ENCODE data around the gene NAV2. TPM values are rescaled to one million over a fixed set of nuclear protein-coding genes. Genes with fewer than 3 reads are reported as not detected.

Gene NAV2
- polyA plus RNA-seq, 1 donor from 2014 or later = 3.0 TPM

DNA sequence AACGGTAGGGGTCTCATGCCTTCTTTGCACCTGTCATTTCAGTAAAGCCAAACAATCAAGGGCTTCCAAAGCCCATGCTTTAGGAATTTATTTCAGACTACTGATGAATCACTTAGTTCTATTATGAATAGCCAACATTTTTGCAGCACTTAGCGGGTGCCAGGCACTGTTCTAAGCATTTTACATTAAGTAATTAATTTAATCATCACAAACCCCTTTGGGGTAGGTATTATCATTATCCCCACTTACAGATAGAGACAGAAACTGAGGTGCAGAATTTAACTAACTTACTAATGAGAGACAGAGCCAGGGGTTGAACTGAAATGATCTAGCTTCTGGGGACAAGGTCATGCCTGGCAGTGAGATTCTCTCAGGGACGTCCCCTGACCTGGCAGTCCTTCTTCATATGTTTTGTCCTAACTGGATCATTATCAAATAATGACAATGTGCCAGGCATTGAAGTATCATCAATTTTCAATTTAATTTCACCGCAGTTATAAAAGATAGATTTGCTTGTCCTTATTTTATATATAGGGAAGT is 31.7 kb upstream of the NAV2 start:
- Histone ChIP-seq H2AFZ (ENCODE audit: low read depth, low read length) (no peak overlapping the region), H3K4me2 (ENCODE audit: low read length) (no peak overlapping the region), H3K27me3 (ENCODE audit: insufficient read depth, low read depth, low read length) (no peaks in the 10 kb centered on the region), H3K9ac (ENCODE audit: low read length) (no peak overlapping the region), H4K20me1 (ENCODE audit: insufficient read depth) (no peaks in the 10 kb centered on the region), H3K9me3 (ENCODE audit: low read length) (no peaks in the 10 kb centered on the region), H3K79me2 (replicated peaks; ENCODE audit: insufficient read depth, low read length) (no peaks in the 10 kb centered on the region), H3K27ac (ENCODE audit: low read length) (no peak overlapping the region), H3K4me3 (ENCODE audit: low read length) (no peak overlapping the region), H3K36me3 (ENCODE audit: insufficient read depth, low read length) (no peaks in the 10 kb centered on the region), H3K9me2 (ENCODE audit: insufficient read depth, low read length) (no peaks in the 10 kb centered on the region), H3F3A (ENCODE audit: insufficient read depth, low read length, poor library complexity, severe bottlenecking) (no peaks in the 10 kb centered on the region)
- TF ChIP-seq, protein P1, sequence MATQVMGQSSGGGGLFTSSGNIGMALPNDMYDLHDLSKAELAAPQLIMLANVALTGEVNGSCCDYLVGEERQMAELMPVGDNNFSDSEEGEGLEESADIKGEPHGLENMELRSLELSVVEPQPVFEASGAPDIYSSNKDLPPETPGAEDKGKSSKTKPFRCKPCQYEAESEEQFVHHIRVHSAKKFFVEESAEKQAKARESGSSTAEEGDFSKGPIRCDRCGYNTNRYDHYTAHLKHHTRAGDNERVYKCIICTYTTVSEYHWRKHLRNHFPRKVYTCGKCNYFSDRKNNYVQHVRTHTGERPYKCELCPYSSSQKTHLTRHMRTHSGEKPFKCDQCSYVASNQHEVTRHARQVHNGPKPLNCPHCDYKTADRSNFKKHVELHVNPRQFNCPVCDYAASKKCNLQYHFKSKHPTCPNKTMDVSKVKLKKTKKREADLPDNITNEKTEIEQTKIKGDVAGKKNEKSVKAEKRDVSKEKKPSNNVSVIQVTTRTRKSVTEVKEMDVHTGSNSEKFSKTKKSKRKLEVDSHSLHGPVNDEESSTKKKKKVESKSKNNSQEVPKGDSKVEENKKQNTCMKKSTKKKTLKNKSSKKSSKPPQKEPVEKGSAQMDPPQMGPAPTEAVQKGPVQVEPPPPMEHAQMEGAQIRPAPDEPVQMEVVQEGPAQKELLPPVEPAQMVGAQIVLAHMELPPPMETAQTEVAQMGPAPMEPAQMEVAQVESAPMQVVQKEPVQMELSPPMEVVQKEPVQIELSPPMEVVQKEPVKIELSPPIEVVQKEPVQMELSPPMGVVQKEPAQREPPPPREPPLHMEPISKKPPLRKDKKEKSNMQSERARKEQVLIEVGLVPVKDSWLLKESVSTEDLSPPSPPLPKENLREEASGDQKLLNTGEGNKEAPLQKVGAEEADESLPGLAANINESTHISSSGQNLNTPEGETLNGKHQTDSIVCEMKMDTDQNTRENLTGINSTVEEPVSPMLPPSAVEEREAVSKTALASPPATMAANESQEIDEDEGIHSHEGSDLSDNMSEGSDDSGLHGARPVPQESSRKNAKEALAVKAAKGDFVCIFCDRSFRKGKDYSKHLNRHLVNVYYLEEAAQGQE (IDR thresholded peaks at IDR 0.05; ENCODE audit: borderline replicate concordance) = no peak
- no peak for TF ChIP-seq SMC3 (conservative IDR thresholded peaks at IDR 0.05; ENCODE audit: poor library complexity)
- TF ChIP-seq, protein P2, sequence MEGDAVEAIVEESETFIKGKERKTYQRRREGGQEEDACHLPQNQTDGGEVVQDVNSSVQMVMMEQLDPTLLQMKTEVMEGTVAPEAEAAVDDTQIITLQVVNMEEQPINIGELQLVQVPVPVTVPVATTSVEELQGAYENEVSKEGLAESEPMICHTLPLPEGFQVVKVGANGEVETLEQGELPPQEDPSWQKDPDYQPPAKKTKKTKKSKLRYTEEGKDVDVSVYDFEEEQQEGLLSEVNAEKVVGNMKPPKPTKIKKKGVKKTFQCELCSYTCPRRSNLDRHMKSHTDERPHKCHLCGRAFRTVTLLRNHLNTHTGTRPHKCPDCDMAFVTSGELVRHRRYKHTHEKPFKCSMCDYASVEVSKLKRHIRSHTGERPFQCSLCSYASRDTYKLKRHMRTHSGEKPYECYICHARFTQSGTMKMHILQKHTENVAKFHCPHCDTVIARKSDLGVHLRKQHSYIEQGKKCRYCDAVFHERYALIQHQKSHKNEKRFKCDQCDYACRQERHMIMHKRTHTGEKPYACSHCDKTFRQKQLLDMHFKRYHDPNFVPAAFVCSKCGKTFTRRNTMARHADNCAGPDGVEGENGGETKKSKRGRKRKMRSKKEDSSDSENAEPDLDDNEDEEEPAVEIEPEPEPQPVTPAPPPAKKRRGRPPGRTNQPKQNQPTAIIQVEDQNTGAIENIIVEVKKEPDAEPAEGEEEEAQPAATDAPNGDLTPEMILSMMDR (IDR thresholded peaks at IDR 0.05; ENCODE audit: poor library complexity, severe bottlenecking) = no peak
- TF ChIP-seq EP300 (conservative IDR thresholded peaks at IDR 0.05; ENCODE audit: poor library complexity, severe bottlenecking) = no peak
- no peak for TF ChIP-seq POLR2AphosphoS5 (IDR thresholded peaks at IDR 0.05)
- no peak for TF ChIP-seq RAD21 (conservative IDR thresholded peaks at IDR 0.05)

DNA sequence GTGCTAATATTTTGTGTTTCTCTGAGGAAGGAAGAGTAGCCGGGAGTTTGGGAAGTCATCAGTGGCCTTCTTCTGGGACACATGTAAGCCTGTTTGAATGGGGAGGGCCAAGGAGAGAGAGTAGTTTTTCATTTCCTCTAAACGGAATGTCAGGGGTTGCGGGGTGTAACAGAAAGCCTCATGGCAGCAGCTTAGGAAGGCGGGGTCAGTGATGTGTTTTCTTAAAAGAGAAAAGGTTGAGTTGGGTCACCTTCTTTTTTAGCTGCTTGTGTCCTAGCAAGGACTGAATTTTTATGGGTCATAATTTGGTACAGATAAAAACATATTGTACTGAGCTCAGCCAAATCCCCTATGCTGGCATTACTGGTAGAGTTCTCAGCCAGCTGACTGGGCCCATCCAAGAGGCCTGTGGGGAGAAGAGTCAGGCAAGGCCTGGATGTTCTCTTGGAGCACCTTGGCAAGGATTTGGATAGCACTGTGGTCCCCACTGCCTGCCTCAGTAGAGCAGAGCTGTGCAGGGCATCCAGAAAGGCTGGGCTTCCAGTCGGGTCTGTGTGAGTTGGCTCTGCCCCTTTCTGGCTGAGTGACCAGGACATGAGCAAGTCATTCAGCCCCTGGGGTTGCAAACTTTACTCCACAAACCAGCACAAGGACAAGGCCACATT is 29.4 kb upstream of the NAV2 start:
- Histone ChIP-seq H3K9me2 (ENCODE audit: insufficient read depth, low read length) (no peaks in the 10 kb centered on the region), H3K36me3 (ENCODE audit: insufficient read depth, low read length) (no peaks in the 10 kb centered on the region), H4K20me1 (ENCODE audit: insufficient read depth) (no peaks in the 10 kb centered on the region), H3K4me2 (ENCODE audit: low read length) (no peak overlapping the region), H3K4me3 (ENCODE audit: low read length) (no peak overlapping the region), H3K27ac (ENCODE audit: low read length) (no peak overlapping the region), H3K79me2 (replicated peaks; ENCODE audit: insufficient read depth, low read length) (no peaks in the 10 kb centered on the region), H3K9ac (ENCODE audit: low read length) (no peak overlapping the region), H3K9me3 (ENCODE audit: low read length) (no peaks in the 10 kb centered on the region), H2AFZ (ENCODE audit: low read depth, low read length) (no peak overlapping the region), H3K27me3 (ENCODE audit: insufficient read depth, low read depth, low read length) (no peaks in the 10 kb centered on the region), H3F3A (ENCODE audit: insufficient read depth, low read length, poor library complexity, severe bottlenecking) (no peaks in the 10 kb centered on the region)
- TF ChIP-seq SMC3 (conservative IDR thresholded peaks at IDR 0.05; ENCODE audit: poor library complexity) = no peak
- TF ChIP-seq EP300 (conservative IDR thresholded peaks at IDR 0.05; ENCODE audit: poor library complexity, severe bottlenecking) = no peak
- TF ChIP-seq TAF1 (IDR thresholded peaks at IDR 0.05; ENCODE audit: low read depth) = no peak
- no peak for TF ChIP-seq RAD21 (conservative IDR thresholded peaks at IDR 0.05)
- no peak for TF ChIP-seq MXI1 (conservative IDR thresholded peaks at IDR 0.05; ENCODE audit: poor library complexity, severe bottlenecking)
- TF ChIP-seq EZH2 (IDR thresholded peaks at IDR 0.05; ENCODE audit: borderline replicate concordance, insufficient read depth, low read length, poor library complexity, severe bottlenecking) = no peak
- no peak for TF ChIP-seq POLR2AphosphoS5 (IDR thresholded peaks at IDR 0.05)
- TF ChIP-seq, protein P2 (IDR thresholded peaks at IDR 0.05; ENCODE audit: poor library complexity, severe bottlenecking) = no peak
- TF ChIP-seq, protein P1 (IDR thresholded peaks at IDR 0.05; ENCODE audit: borderline replicate concordance) = no peak

Measured in neural cell (in vitro differentiated cells).